Parathyroid adenoma (tissue), 2 donors: ENCODE results near the gene TRAPPC2L.

Source experiments
- H2AFZ ChIP-seq: fragments of 300-600 bp; sonication (generic); one replicate; pipeline ENCODE4 v1.7.0; 2017; ENCODE audit warnings: antibody characterized with exemption, mild to moderate bottlenecking
- H3K27ac ChIP-seq: fragments of 300-600 bp; sonication (generic); one replicate; pipeline ENCODE4 v1.7.0; 2017
- H3K27me3 ChIP-seq: fragments of 300-600 bp; sonication (generic); one replicate; pipeline ENCODE4 v1.7.0; 2017; ENCODE audit warnings: low read length; ENCODE audit not compliant: control insufficient read depth, insufficient read depth
- H3K36me3 ChIP-seq: fragments of 300-600 bp; sonication (generic); one replicate; pipeline ENCODE4 v1.7.0; 2017; ENCODE audit warnings: low read length; ENCODE audit not compliant: control insufficient read depth, insufficient read depth
- H3K4me1 ChIP-seq: fragments of 300-600 bp; sonication (generic); one replicate; pipeline ENCODE4 v1.7.0; 2017; ENCODE audit warnings: control low read depth
- H3K4me2 ChIP-seq: fragments of 300-600 bp; sonication (generic); one replicate; pipeline ENCODE4 v1.7.0; 2017; ENCODE audit warnings: low read length
- H3K4me3 ChIP-seq: fragments of 300-600 bp; sonication (generic); one replicate; pipeline ENCODE4 v1.7.0; 2017; ENCODE audit warnings: low read depth, low read length
- H3K79me2 ChIP-seq: fragments of 300-600 bp; sonication (generic); one replicate; pipeline ENCODE4 v1.7.0; 2017; ENCODE audit warnings: control low read depth
- H3K9ac ChIP-seq: fragments of 300-600 bp; sonication (generic); one replicate; pipeline ENCODE4 v1.7.0; 2017; ENCODE audit warnings: mild to moderate bottlenecking
- H3K9me3 ChIP-seq: fragments of 300-600 bp; sonication (generic); one replicate; pipeline ENCODE4 v1.7.0; 2017; ENCODE audit warnings: low read length; ENCODE audit not compliant: control insufficient read depth
- TF ChIP-seq, protein P1 (sequence below): fragments of 300-600 bp; sonication (generic); IDR thresholded peaks from one replicate; pipeline ENCODE4 v1.7.0; 2017; ENCODE audit warnings: antibody characterized with exemption, mild to moderate bottlenecking
- donor health status: primary hyperparathyroidism.

The TRAPPC2L gene

DNA sequence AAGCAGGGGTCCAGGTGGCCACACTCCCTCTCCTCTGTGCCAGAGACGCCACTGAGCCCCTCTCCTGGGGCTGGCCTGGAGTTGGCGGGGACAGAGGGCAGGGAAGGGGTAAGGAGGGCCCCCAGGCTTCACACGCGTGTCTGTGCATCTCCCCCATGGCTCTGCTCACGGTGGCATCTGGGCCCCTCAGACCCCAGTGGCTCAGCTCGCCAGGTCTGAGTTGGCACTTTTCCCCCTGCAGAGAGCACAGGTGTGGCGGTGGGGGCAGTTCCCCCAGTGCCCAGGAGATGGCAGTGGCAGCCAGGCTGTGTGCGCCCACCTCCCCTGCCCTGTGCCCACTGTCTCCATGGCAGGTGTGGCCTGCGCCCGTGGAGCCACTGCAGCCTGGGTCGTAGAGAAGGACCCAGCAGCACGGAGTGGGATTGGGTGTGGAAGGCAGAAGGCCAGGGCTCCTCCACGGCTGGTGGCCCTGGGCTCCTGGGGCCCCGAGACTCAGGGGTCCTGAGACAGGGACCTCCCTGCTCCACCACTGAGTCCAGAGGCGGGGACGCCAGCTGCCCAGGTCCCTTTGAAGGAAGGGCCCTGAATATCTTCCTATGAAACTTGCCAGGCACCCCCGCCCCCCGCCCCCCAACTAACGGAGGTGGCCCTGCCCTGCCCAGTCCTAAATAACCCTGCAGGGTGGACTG, 40.9 kb upstream of the TRAPPC2L start:
- Histone ChIP-seq H3K9me3 (no peaks in the 10 kb centered on the region), H3K4me2 (no peak overlapping the region), H3K4me1 (no peaks in the 10 kb centered on the region), H3K27me3 (no peaks in the 10 kb centered on the region), H3K79me2 (no peaks in the 10 kb centered on the region), H3K4me3 (no peak overlapping the region), H3K27ac (no peak overlapping the region), H3K9ac (no peak overlapping the region), H3K36me3 (no peaks in the 10 kb centered on the region), H2AFZ (no peak overlapping the region)
- TF ChIP-seq, protein P1, sequence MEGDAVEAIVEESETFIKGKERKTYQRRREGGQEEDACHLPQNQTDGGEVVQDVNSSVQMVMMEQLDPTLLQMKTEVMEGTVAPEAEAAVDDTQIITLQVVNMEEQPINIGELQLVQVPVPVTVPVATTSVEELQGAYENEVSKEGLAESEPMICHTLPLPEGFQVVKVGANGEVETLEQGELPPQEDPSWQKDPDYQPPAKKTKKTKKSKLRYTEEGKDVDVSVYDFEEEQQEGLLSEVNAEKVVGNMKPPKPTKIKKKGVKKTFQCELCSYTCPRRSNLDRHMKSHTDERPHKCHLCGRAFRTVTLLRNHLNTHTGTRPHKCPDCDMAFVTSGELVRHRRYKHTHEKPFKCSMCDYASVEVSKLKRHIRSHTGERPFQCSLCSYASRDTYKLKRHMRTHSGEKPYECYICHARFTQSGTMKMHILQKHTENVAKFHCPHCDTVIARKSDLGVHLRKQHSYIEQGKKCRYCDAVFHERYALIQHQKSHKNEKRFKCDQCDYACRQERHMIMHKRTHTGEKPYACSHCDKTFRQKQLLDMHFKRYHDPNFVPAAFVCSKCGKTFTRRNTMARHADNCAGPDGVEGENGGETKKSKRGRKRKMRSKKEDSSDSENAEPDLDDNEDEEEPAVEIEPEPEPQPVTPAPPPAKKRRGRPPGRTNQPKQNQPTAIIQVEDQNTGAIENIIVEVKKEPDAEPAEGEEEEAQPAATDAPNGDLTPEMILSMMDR = peak; percentile 56

DNA sequence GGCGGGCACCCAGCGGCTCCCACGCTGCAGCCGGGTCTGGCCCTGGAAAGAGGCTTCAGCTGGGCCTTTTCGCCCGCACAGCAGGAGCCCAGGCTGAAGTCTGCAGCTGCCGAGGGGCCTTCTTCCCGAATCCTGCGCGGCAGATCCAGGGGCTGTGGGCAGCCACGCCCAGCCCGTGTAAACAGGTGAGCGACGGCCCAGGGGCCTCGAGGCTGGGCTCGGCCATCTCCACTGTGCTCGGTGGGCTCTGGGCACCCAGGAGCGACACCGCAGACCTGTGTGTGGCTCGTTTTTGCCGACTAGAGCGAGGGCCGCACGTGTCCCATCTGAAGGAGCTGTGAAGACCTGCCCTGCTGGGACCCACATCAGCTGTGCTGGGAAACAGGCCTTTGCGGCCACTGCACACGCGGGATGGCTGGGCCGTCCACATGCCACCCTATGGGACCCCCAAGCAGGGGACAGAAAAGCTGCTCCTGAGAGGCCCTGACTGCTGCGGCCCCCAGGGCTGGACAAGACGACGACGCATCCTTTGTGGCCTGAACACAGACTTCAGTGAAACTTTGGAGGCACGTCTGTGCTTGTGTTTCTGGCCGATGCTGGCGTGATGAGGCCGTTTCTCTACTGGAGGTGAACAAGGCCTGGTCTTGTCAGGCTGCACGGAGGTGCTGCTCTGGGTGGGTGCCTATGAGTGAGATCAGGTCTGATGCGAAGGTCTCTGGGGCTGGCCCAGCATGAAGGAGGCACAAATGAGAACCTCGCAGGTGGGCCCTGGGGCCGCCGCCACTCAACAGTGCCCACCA, 40.0 kb upstream of the TRAPPC2L start:
- no peaks in the 10 kb centered on the region for H3K36me3 ChIP-seq
- no peaks in the 10 kb centered on the region for H3K4me1 ChIP-seq
- no peak overlapping the region for H2AFZ ChIP-seq
- H3K79me2 ChIP-seq = no peaks in the 10 kb centered on the region
- H3K27ac ChIP-seq = no peak overlapping the region
- H3K27me3 ChIP-seq = no peaks in the 10 kb centered on the region
- H3K4me2 ChIP-seq = no peak overlapping the region
- no peak overlapping the region for H3K9ac ChIP-seq
- H3K9me3 ChIP-seq = no peaks in the 10 kb centered on the region
- TF ChIP-seq, protein P1 = no peak
- H3K4me3 ChIP-seq = no peak overlapping the region

DNA sequence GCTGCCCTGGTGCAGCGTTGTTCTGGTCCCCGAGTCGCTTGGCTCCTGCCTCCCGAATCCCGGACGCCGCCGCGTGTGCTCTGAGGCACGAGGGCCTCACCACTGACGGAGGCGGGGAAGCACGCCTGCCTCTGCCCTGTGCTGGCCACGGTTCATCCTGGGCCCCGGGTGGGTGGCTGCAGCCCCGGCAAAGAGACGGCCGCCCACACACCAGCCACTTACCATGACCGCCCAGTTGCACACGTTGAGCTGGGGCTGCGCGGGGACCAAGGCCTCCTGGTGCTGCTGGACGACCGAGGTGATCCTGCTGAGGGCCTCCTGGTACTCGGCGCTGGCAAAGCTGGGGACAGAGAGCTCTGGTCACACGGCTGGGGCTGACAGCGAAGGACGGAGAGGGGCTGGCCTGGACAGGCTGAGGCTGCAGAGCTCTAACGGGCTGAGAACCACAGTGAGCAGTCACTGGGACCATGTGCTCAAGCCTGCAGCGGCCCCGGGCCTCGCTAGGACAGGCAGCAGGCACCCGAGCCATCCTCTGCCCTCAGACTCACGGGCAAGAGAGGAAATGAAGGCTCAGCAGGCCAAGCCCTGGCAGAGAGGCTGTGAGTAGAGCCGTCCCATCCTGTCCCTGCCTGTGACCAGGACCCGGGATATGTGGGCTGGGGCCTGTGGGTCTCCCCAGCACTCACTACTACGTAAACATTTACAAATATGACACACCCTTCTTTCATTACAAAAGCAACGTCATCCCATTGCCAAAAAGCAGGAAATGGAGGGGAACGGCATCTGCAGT, 38.9 kb upstream of the TRAPPC2L start:
- TF ChIP-seq, protein P1 = no peak
- H3K79me2 ChIP-seq = no peaks in the 10 kb centered on the region
- H3K9me3 ChIP-seq = no peaks in the 10 kb centered on the region
- no peak overlapping the region for H3K4me3 ChIP-seq
- H3K36me3 ChIP-seq = no peaks in the 10 kb centered on the region
- H3K27ac ChIP-seq = no peak overlapping the region
- H3K4me1 ChIP-seq = no peaks in the 10 kb centered on the region
- H3K27me3 ChIP-seq = no peaks in the 10 kb centered on the region
- H2AFZ ChIP-seq = no peak overlapping the region
- H3K9ac ChIP-seq = no peak overlapping the region
- H3K4me2 ChIP-seq = no peak overlapping the region

GRCh38 chr16:88818575-88818874, 38.4 kb upstream of the TRAPPC2L start:
- no peaks in the 10 kb centered on the region for H3K9me3 ChIP-seq
- H3K4me1 ChIP-seq = no peaks in the 10 kb centered on the region
- H3K9ac ChIP-seq = no peak overlapping the region
- H3K4me2 ChIP-seq = no peak overlapping the region
- H3K79me2 ChIP-seq = no peaks in the 10 kb centered on the region
- H3K27ac ChIP-seq = no peak overlapping the region
- H3K4me3 ChIP-seq = no peak overlapping the region
- no peak overlapping the region for H2AFZ ChIP-seq
- TF ChIP-seq, protein P1 = no peak
- no peaks in the 10 kb centered on the region for H3K36me3 ChIP-seq
- H3K27me3 ChIP-seq = no peaks in the 10 kb centered on the region
